NCI-H446 (cell line): ENCODE results near the gene MANBA.

Source experiments
- DNase-seq, 2 experiments: peaks; one replicate each; lab custom pipeline; 2025; lab: John Stamatoyannopoulos, UW

MANBA gene

GRCh38 chr4:102592256-102592655 is 168.5 kb downstream of the MANBA start:
- DNase-seq = no peak

GRCh38 chr4:102589743-102590142 is 171.0 kb downstream of the MANBA start:
- no peak for DNase-seq

GRCh38 chr4:102586644-102587021 is 174.1 kb downstream of the MANBA start:
- no peak for DNase-seq

- DNase-seq = no peak
Observed at GRCh38 chr4:102586002-102586643, 174.6 kb downstream of the MANBA start.

- no peak for DNase-seq
Observed at GRCh38 chr4:102585329-102585728, 175.4 kb downstream of the MANBA start.

GRCh38 chr4:102584091-102584490 is 176.7 kb downstream of the MANBA start:
- no peak for DNase-seq
